ENCODE results near the gene PHTF2. TPM values are rescaled to one million over a fixed set of nuclear protein-coding genes. Genes with fewer than 3 reads are reported as not detected.
"Not testable (repeated sequence)": the region's sequence is repeated elsewhere in the genome, so short reads cannot be mapped to it uniquely, and the experiment has no call there.

PHTF2 gene
- 10 to 100 TPM; 17.3 to 17.7 TPM for total RNA-seq
- long read RNA-seq, full-length matches to known transcripts = 6 of 14 reads
- long read RNA-seq, partial matches to known transcripts = 4 of 14 reads
- long read RNA-seq, other reads (novel, unspliced or antisense) = 4 of 14 reads

- peak; percentile 98 for DNase-seq
- intact Hi-C loops (cut with DNase I) = no loop called here
- ATAC-seq = peak; percentile 97
Measured at GRCh38 chr7:77798394-77799077, at the start of gene PHTF2, which contains the start of gene TMEM60. PHTF2 (plus strand) TSS chr7:77798773. TMEM60 (minus strand) TSS chr7:77798434; CDS start chr7:77794373, 4,061 bp downstream.

DNA sequence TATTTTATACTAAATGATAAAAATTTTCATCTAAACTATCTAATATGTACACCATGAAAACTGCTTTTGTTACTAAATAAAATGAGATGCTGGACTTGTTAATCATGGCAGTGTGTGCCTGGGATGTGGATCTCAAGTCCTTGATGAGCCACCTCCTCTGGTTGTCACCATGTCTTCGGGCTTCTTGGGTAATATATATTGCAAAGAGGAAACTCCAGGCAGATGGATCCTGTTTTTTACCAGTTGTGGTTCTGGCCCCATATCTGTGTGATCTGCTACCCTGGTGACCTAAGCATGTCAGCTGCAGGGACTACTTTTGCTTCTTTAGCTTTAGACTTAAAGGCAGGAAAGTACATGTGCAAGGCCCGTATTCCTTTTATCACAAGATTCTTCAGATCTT is 46.6 kb upstream of the PHTF2 start:
- ATAC-seq = peak in 1 of 2 donors; percentile 48
- intact Hi-C loops (cut with DNase I) = loop anchor here in 1 of 2 donors (10.0 kb wide), 1 partner anchor 97 kb away; no protein-coding TSS in a partner anchor
- no peak for DNase-seq

- ATAC-seq = no peak
- no peak for DNase-seq
- intact Hi-C loops (cut with DNase I) = loop anchor here in 1 of 2 donors (10.0 kb wide), 1 partner anchor 98 kb away; no protein-coding TSS in a partner anchor
Measured at GRCh38 chr7:77753173-77753572, 45.4 kb upstream of the PHTF2 start.

DNA sequence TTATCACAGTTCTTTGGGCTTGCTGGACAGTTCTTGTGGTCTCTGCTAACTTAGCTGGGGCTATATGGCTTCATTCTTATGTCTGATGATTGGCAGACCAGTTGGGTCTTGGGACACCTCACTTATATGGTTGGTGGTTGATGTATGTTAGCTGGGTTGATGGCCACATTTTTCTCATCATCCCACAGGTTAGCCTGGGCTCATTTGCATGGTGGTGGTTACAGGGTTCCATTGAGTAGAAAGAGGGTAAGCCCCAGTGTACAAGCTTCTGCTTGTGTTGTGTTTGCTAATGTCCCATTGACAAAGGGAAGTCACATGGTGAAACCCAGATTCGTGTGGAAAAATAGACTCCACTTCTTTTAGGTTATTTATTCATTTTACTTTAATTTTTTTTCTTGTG is 41.0 kb upstream of the PHTF2 start:
- intact Hi-C loops (cut with DNase I) = loop anchor here (5.0 to 10.0 kb wide), 2 partner anchors 103 to 315 kb away; no protein-coding TSS in a partner anchor
- DNase-seq (no peak), ATAC-seq (no peak)

DNA sequence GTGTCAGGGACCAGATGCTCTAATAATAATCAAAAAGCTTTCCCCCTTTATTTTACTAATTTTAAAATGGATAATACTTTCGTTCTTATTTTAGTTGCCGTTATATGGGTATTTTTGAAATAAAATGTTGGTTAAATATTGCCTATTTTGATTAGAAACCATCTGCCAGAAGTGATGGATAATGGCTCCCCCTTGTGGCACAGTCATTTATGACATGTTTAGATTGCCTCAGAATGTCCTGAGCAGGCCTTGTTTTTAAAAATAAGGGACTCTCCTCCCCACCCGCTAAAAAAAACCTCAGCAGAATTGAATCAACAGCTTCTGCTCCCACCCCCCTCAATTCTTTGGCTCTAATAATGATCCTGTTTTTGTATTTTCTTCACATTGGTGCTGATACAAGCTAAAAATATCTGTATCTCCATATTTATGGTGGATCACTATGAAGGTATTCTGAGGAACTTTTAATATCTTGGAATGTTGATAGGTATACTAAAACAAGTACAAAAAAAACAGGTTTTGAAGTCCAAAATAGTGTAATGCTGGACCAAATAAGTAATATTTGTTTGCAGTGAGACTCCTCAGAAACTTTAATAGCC is 39.2 kb upstream of the PHTF2 start:
- ATAC-seq (peak; percentile 71), DNase-seq (peak; percentile 39)
- intact Hi-C loops (cut with DNase I) = loop anchor here (2.0 to 10.0 kb wide), 4 partner anchors 101 to 317 kb away; no protein-coding TSS in a partner anchor

GRCh38 chr7:77760809-77761453 is 37.6 kb upstream of the PHTF2 start:
- DNase-seq = no peak
- intact Hi-C loops (cut with DNase I) = no loop called here
- ATAC-seq = no peak

GRCh38 chr7:77765481-77765880 is 33.1 kb upstream of the PHTF2 start:
- ATAC-seq = no peak
- intact Hi-C loops (cut with DNase I) = no loop called here
- DNase-seq = no peak

DNA sequence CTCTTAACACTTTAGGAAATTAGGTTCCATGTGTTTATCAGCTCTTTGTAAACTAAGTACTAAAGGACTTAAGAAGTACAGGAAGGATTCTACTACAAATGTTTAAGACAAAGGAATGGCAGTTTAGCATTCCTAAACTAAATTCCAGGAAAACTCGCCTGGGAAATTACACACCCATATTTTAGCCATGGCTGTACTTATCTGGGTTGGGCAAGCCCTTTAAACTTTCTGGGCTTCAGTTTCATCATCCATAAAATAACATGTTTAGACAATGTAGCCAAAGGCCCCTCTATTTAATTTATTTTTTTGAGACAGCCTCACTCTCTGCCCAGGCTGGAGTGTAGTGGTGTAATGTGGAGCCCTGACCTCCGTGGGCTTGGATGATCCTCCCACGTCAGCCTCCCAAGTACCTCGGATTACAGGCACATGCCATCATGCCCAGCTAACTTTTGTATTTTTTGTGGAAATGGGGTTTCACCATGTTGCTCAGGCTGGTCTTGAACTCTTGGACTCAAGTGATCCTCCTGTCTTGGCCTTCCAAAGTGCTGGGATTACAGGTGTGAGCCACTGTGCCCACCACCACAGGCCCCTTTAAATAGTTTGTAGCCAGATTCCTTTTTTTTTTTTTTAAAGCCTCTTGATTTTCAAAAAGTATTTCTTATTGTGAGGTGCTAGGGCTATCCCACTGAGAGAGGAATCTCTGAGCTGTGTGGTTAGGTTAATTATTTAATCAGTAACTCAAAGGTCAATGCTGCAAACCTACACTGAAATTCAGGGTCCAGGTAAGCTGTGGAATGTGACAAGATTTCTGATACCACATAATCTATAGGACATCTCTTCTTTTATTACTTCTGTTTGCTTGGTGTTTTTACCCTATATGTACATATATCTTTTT is 32.4 kb upstream of the PHTF2 start:
- intact Hi-C loops (cut with DNase I) = no loop called here
- ATAC-seq = no peak
- no peak for DNase-seq

GRCh38 chr7:77766801-77767605 is 31.6 kb upstream of the PHTF2 start:
- intact Hi-C loops (cut with DNase I) = no loop called here
- no peak for ATAC-seq
- no peak for DNase-seq

DNA sequence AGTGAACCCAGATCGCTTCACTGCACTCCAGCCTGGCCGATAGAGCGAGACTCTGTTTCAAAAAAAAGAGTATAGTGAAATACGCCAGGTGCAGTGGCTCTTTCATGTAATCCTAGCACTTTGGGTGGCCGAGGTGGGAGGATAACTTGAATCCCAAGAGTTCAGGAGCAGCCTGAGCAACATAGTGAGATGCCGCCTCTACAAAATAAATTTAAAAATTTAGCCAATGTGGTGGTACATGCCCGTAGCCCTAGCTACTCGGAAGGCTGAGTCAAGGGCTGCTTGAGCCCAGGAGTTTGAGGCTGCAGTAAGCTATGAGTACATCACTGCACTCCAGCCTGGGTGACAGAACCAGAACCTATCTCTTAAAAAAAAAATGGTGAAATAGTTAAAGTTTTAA is 28.3 kb upstream of the PHTF2 start:
- ATAC-seq (no peak), DNase-seq (no peak)
- intact Hi-C loops (cut with DNase I) = no loop called here

DNA sequence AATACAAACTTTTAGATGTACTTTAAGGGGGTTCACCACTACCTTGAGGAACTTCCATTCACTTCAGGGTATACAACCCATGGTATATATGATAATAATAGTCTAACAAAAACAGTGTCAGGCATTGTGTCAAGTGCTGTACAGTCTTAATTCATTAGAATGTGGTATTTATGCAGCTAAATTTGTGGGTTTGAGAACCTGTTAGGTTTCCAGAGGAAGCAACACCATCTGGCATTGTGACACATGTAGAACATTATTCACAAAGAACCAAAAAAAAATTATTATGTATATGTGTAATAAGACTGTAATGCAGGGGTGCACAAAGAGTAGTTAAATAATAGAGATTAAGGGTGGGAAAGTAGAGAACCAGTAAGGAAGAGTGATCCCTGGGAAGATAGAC is 26.7 kb upstream of the PHTF2 start:
- DNase-seq (no peak), ATAC-seq (no peak)
- intact Hi-C loops (cut with DNase I) = no loop called here

GRCh38 chr7:77778535-77778934 is 20.0 kb upstream of the PHTF2 start:
- DNase-seq = no peak
- ATAC-seq = no peak
- intact Hi-C loops (cut with DNase I) = no loop called here

DNA sequence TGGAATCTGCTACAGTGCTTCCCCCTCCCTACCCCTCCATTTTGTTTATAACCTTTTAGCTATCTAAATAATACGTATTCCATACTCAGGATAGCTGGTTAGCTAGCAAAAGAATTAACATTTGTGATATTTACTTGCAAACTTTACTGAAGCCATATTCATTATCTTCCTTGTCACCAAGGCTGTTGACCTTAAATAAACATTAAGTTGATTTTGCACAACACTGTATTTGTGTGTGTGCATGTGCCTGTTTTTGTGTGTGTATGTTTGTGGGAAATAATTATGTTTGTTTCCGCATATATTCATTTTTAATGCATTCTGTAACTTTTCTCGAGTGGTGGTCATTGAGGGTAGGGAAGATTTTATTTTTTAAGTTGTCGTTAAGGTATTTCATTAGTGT is 16.2 kb upstream of the PHTF2 start:
- ATAC-seq (no peak), DNase-seq (no peak)
- intact Hi-C loops (cut with DNase I) = no loop called here

GRCh38 chr7:77783111-77783510 is 15.5 kb upstream of the PHTF2 start:
- intact Hi-C loops (cut with DNase I) = no loop called here
- DNase-seq = no peak
- no peak for ATAC-seq

GRCh38 chr7:77783545-77783944 is 15.0 kb upstream of the PHTF2 start:
- intact Hi-C loops (cut with DNase I) = no loop called here
- no peak for ATAC-seq
- DNase-seq = no peak

- intact Hi-C loops (cut with DNase I); DNase-seq; ATAC-seq: not testable (repeated sequence)
Measured at GRCh38 chr7:77784426-77784825, 14.1 kb upstream of the PHTF2 start.

DNA sequence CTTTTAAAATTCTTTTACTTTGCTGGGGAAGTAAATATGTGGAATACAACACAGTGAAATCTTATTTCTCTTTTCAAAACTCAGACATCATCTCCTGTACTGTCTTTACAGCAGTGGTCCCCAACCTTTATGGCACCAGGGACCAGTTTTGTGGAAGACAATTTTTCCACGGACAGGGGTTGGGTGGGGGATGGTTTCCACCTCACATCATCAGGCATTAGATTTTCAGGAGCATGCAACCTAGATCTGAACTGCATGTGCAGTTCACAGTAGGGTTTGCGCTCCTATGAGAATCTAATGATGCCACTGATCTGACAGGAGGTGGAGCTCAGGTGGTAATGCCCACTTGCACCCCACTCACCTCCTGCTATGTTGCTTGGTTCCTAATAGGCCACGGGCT is 12.6 kb upstream of the PHTF2 start:
- DNase-seq = no peak
- no peak for ATAC-seq
- intact Hi-C loops (cut with DNase I) = no loop called here

GRCh38 chr7:77786741-77787140 is 11.8 kb upstream of the PHTF2 start:
- ATAC-seq (no peak), DNase-seq (no peak)
- intact Hi-C loops (cut with DNase I) = no loop called here
